ENCODE data around the gene SUN2. TPM values are rescaled to one million over a fixed set of nuclear protein-coding genes. Genes with fewer than 3 reads are reported as not detected.

Gene SUN2
- polyA plus RNA-seq, 3 donors: 95.8 to 159 (median 97.8) TPM

DNA sequence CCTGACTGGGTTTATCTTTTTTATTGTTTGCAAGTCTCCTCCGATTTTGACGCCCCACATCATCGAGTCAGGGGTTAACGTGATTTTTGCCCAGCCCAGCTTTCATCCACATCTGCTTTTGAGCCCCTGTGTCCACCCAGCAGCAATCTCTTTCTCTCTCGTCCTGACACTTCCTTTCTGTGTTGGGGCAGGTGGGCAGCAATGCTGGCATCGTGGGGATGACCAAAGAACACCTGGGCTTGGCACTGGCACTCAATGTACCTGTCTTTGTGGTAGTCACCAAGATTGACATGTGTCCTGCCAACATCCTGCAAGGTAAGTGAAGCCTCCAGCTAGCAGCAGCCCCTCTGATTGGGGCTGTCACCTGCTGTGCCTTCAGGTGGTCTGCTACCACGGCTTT, 34.2 kb downstream of the SUN2 start:
- intact Hi-C loops (cut with micrococcal nuclease): no loop called here
- DNase-seq: no peak
- no peak overlapping the region for H3K4me3 Mint-ChIP-seq

DNA sequence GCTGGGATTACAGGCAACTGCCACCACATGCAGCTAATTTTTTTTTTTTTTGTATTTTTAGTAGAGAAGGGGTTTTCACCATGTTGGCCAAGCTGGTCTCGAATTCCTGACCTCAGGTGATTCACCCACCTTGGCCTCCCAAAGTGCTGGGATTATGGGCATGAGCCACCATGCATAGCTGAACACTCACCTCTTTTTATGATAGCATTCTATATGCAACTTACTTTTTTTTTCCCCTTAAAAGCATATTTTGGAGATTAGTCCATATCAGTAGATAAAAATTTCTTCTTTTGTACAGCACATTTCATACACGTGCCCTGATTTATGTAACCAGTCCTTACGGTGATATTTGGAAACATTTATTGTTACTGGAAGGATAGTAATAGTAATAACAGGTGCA, 35.4 kb downstream of the SUN2 start:
- TF ChIP-seq, protein P1, sequence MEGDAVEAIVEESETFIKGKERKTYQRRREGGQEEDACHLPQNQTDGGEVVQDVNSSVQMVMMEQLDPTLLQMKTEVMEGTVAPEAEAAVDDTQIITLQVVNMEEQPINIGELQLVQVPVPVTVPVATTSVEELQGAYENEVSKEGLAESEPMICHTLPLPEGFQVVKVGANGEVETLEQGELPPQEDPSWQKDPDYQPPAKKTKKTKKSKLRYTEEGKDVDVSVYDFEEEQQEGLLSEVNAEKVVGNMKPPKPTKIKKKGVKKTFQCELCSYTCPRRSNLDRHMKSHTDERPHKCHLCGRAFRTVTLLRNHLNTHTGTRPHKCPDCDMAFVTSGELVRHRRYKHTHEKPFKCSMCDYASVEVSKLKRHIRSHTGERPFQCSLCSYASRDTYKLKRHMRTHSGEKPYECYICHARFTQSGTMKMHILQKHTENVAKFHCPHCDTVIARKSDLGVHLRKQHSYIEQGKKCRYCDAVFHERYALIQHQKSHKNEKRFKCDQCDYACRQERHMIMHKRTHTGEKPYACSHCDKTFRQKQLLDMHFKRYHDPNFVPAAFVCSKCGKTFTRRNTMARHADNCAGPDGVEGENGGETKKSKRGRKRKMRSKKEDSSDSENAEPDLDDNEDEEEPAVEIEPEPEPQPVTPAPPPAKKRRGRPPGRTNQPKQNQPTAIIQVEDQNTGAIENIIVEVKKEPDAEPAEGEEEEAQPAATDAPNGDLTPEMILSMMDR (IDR thresholded peaks at IDR 0.05): no peak
- H3K27me3 Mint-ChIP-seq (ENCODE audit: low read depth in 3 of 3): no peaks in the 10 kb centered on the region
- intact Hi-C loops (cut with micrococcal nuclease): no loop called here
- no peak overlapping the region for H3K4me2 ChIP-seq (replicated peaks; ENCODE audit: extremely low read depth, low read length, poor library complexity, severe bottlenecking)
- WGBS (ENCODE audit: insufficient coverage): 100% methylated on average over 1 of the region's 3 CpGs
- no peak for DNase-seq
- no peaks in the 10 kb centered on the region for H3K4me1 ChIP-seq (ENCODE audit: control insufficient read depth in 1 of 2, insufficient read depth in 2 of 2, low read length in 2 of 2)
- H4K20me1 ChIP-seq (ENCODE audit: insufficient read depth, low read length): peaks cover 60% of the 10 kb centered on the region
- H3K9ac ChIP-seq (ENCODE audit: insufficient read depth, low read length, poor library complexity, severe bottlenecking): no peak overlapping the region
- no peak overlapping the region for H2AFZ ChIP-seq (ENCODE audit: insufficient read depth, low read depth, low read length, poor library complexity, severe bottlenecking)
- H3K27ac ChIP-seq (ENCODE audit: low read depth in 1 of 2, low read length in 2 of 2): no peak overlapping the region
- H3K4me1 Mint-ChIP-seq: peaks cover 1% of the 10 kb centered on the region
- no peaks in the 10 kb centered on the region for H3K9me3 ChIP-seq (replicated peaks in 1 of 2; ENCODE audit: control insufficient read depth in 1 of 2, insufficient read depth in 1 of 2, low read length in 2 of 2)
- peaks cover 79 to 96% of the 10 kb centered on the region in 2 donors for H3K36me3 ChIP-seq (replicated peaks in 1 of 2; ENCODE audit: control insufficient read depth in 1 of 2, insufficient read depth in 2 of 2, low read length in 2 of 2)
- H3K27me3 ChIP-seq (ENCODE audit: control insufficient read depth in 2 of 2, insufficient read depth in 2 of 2, low read length in 2 of 2): no peaks in the 10 kb centered on the region
- no peak overlapping the region for H3K27ac Mint-ChIP-seq
- H3K4me3 ChIP-seq (replicated peaks in 1 of 3; ENCODE audit: low read depth in 2 of 3, low read length in 3 of 3): no peak overlapping the region
- H3K9me3 Mint-ChIP-seq: peaks cover 0 to 2% (median 0%) of the 10 kb centered on the region in 7 donors
- peaks cover 14% of the 10 kb centered on the region for H3K79me2 ChIP-seq (ENCODE audit: insufficient read depth, low read length)
- peaks cover 76 to 95% of the 10 kb centered on the region in 2 donors for H3K36me3 Mint-ChIP-seq
- no peak overlapping the region for H3K4me3 Mint-ChIP-seq

More for the DNA sequence above, 34.2 kb downstream of the SUN2 start:
- Histone ChIP-seq H3K36me3 (replicated peaks in 1 of 2; ENCODE audit: control insufficient read depth in 1 of 2, insufficient read depth in 2 of 2, low read length in 2 of 2) (peaks cover 78 to 96% of the 10 kb centered on the region in 2 donors), H3K9me3 (replicated peaks in 1 of 2; ENCODE audit: control insufficient read depth in 1 of 2, insufficient read depth in 1 of 2, low read length in 2 of 2) (no peaks in the 10 kb centered on the region), H4K20me1 (ENCODE audit: insufficient read depth, low read length) (peaks cover 58% of the 10 kb centered on the region), H2AFZ (ENCODE audit: insufficient read depth, low read depth, low read length, poor library complexity, severe bottlenecking) (no peak overlapping the region), H3K79me2 (ENCODE audit: insufficient read depth, low read length) (peaks cover 7% of the 10 kb centered on the region), H3K27me3 (ENCODE audit: control insufficient read depth in 2 of 2, insufficient read depth in 2 of 2, low read length in 2 of 2) (no peaks in the 10 kb centered on the region), H3K4me1 (ENCODE audit: control insufficient read depth in 1 of 2, insufficient read depth in 2 of 2, low read length in 2 of 2) (no peaks in the 10 kb centered on the region), H3K4me2 (replicated peaks; ENCODE audit: extremely low read depth, low read length, poor library complexity, severe bottlenecking) (no peak overlapping the region), H3K9ac (ENCODE audit: insufficient read depth, low read length, poor library complexity, severe bottlenecking) (no peak overlapping the region), H3K27ac (ENCODE audit: low read depth in 1 of 2, low read length in 2 of 2) (no peak overlapping the region), H3K4me3 (replicated peaks in 1 of 3; ENCODE audit: low read depth in 2 of 3, low read length in 3 of 3) (no peak overlapping the region)
- TF ChIP-seq, protein P1 (IDR thresholded peaks at IDR 0.05): no peak
- no peak overlapping the region for H3K27ac Mint-ChIP-seq
- H3K27me3 Mint-ChIP-seq (ENCODE audit: low read depth in 3 of 3): peaks cover 0 to 1% (median 0%) of the 10 kb centered on the region in 3 donors
- H3K9me3 Mint-ChIP-seq: peaks cover 0 to 2% (median 0%) of the 10 kb centered on the region in 7 donors
- 97% methylated on average over 5 of the region's 7 CpGs for WGBS (ENCODE audit: insufficient coverage)
- H3K36me3 Mint-ChIP-seq: peaks cover 77 to 97% of the 10 kb centered on the region in 2 donors
- no peaks in the 10 kb centered on the region for H3K4me1 Mint-ChIP-seq
